Liver (tissue), 9 donors: ENCODE results near the gene MYO9B. TPM values are rescaled to one million over a fixed set of nuclear protein-coding genes. Genes with fewer than 3 reads are reported as not detected.

Source experiments
- DNase-seq: peaks from one replicate; pipeline ENCODE4 v3.0.0-alpha.2; 2017; ENCODE audit warnings: low spot score
- H3K27ac ChIP-seq, 2 donors: one replicate each; pipeline ENCODE4 v1.7.0; 2013; ENCODE audit warnings: inconsistent platforms in 2 of 2, low read length in 2 of 2, control low read depth in 1 of 2, low read depth in 1 of 2, mild to moderate bottlenecking in 1 of 2
- H3K27me3 ChIP-seq, 4 donors: one replicate each; pipeline versions ENCODE4 v1.6.1 to v1.7.0; 2013; ENCODE audit warnings: low read length in 3 of 4, inconsistent platforms in 1 of 4, mild to moderate bottlenecking in 1 of 4, moderate library complexity in 1 of 4; ENCODE audit not compliant: control insufficient read depth in 4 of 4, insufficient read depth in 4 of 4
- H3K36me3 ChIP-seq, 4 donors: one replicate each; pipeline versions ENCODE4 v1.6.1 to v1.7.0; 2013; ENCODE audit warnings: low read length in 3 of 4, mild to moderate bottlenecking in 3 of 4, low read depth in 1 of 4, moderate library complexity in 1 of 4; ENCODE audit not compliant: control insufficient read depth in 4 of 4, insufficient read depth in 3 of 4
- H3K4me1 ChIP-seq, 4 donors: one replicate each; pipeline versions ENCODE4 v1.6.1 to v1.7.0; 2013; ENCODE audit warnings: low read length in 3 of 4, mild to moderate bottlenecking in 3 of 4, moderate library complexity in 1 of 4; ENCODE audit not compliant: control insufficient read depth in 4 of 4, insufficient read depth in 4 of 4
- H3K4me3 ChIP-seq, 3 donors: one replicate each; pipeline versions ENCODE4 v1.6.1 to v1.7.0; 2013; ENCODE audit warnings: low read length in 3 of 3, control low read depth in 1 of 3, low read depth in 1 of 3, mild to moderate bottlenecking in 1 of 3
- H3K9ac ChIP-seq, 2 donors: one replicate each; pipeline ENCODE4 v1.7.0; 2013; ENCODE audit warnings: low read length in 2 of 2, mild to moderate bottlenecking in 2 of 2, moderate library complexity in 2 of 2, control low read depth in 1 of 2, low read depth in 1 of 2
- H3K9me3 ChIP-seq, 4 donors: one replicate each; pipeline versions ENCODE4 v1.6.1 to v1.7.0; 2013; ENCODE audit warnings: low read length in 3 of 4; ENCODE audit not compliant: control insufficient read depth in 4 of 4
- CTCF ChIP-seq: fragments of 150-350 bp; IDR thresholded peaks from 2 replicates; pipeline ENCODE4 v1.5.1; 2017; ENCODE audit warnings: improper control_type of control experiment, low read depth, low read length; ENCODE audit not compliant: missing input control
- EGR1 ChIP-seq, 2 donors: IDR thresholded peaks; 2 replicates each; pipeline ENCODE4 v1.6.1; 2016 to 2018; ENCODE audit warnings: antibody characterized with exemption in 2 of 2, low read depth in 2 of 2
- FOXA1 ChIP-seq: IDR thresholded peaks from 2 replicates; pipeline ENCODE4 v1.6.1; 2016; ENCODE audit warnings: antibody characterized with exemption
- FOXA2 ChIP-seq: IDR thresholded peaks from 2 replicates; pipeline ENCODE4 v1.6.1; 2016; ENCODE audit warnings: antibody characterized with exemption
- GABPA ChIP-seq, 2 donors: IDR thresholded peaks in 1 of 2; conservative IDR thresholded peaks in 1 of 2; 2 replicates each; pipeline ENCODE4 v1.6.1; 2016; ENCODE audit warnings: antibody characterized with exemption in 2 of 2, mild to moderate bottlenecking in 1 of 2, moderate library complexity in 1 of 2
- HNF4A ChIP-seq, 2 donors: conservative IDR thresholded peaks; 2 replicates each; pipeline ENCODE4 v1.6.1; 2016; ENCODE audit warnings: antibody characterized with exemption in 2 of 2, mild to moderate bottlenecking in 2 of 2
- HNF4G ChIP-seq: IDR thresholded peaks from 2 replicates; pipeline ENCODE4 v1.6.1; 2016; ENCODE audit warnings: antibody characterized with exemption
- JUND ChIP-seq, 2 donors: IDR thresholded peaks; 2 replicates each; pipeline ENCODE4 v1.6.1; 2016; ENCODE audit warnings: antibody characterized with exemption in 2 of 2
- MAX ChIP-seq: IDR thresholded peaks from 2 replicates; pipeline ENCODE4 v1.6.1; 2016; ENCODE audit warnings: antibody characterized with exemption
- NR2F2 ChIP-seq: IDR thresholded peaks from 2 replicates; pipeline ENCODE4 v1.6.1; 2016; ENCODE audit warnings: antibody characterized with exemption
- RAD21 ChIP-seq, 2 donors: IDR thresholded peaks; 2 replicates each; pipeline ENCODE4 v1.6.1; 2016; ENCODE audit warnings: antibody characterized with exemption in 2 of 2, mild to moderate bottlenecking in 2 of 2
- REST ChIP-seq: IDR thresholded peaks from 2 replicates; pipeline ENCODE4 v1.6.1; 2016; ENCODE audit warnings: antibody characterized with exemption, mild to moderate bottlenecking
- RXRA ChIP-seq, 2 donors: IDR thresholded peaks; 2 replicates each; pipeline ENCODE4 v1.6.1; 2017 to 2018; ENCODE audit warnings: antibody characterized with exemption in 2 of 2, mild to moderate bottlenecking in 1 of 2
- SP1 ChIP-seq: IDR thresholded peaks from 2 replicates; pipeline ENCODE4 v1.6.1; 2018; ENCODE audit warnings: antibody characterized with exemption, mild to moderate bottlenecking
- TAF1 ChIP-seq: conservative IDR thresholded peaks from 2 replicates; pipeline ENCODE4 v1.6.1; 2016; ENCODE audit warnings: antibody characterized with exemption, mild to moderate bottlenecking
- YY1 ChIP-seq: IDR thresholded peaks from 2 replicates; pipeline ENCODE4 v1.6.1; 2016; ENCODE audit warnings: antibody characterized with exemption, mild to moderate bottlenecking
- ZBTB33 ChIP-seq: IDR thresholded peaks from 2 replicates; pipeline ENCODE4 v1.6.1; 2016; ENCODE audit warnings: antibody characterized with exemption
- WGBS: extraction: QIAGEN DNeasy Blood & Tissue Kit; methylation state at CpG from one replicate; pipeline ENCODE4 v1.1.7; 2013; 5-methylcytosine and 5-hydroxymethylcytosine counted together
- polyA plus RNA-seq, 2 donors: library from polyadenylated mRNA; stranded (reverse) in 1 of 2; unstranded in 1 of 2; fragments of 200-250 nt in 1 of 2; fragments of >200 nt in 1 of 2; fragmentation: Nextera tagmentation in 1 of 2; extraction: Ambion mirVana in 1 of 2; gene quantifications; one replicate each; pipeline versions ENCODE4 v1.2.1 to v1.2.3, GENCODE V29; 2013 to 2015
- total RNA-seq, 2 donors: library from RNA; depleted of rRNA; stranded (reverse); fragments of >200 nt; gene quantifications; one replicate each; pipeline ENCODE4 v1.2.3, GENCODE V29; 2014
- donor health status: healthy.
- donor health status: healthy.
- donor health status: healthy.
- donor health status: healthy.
- donor health status: healthy.

The MYO9B gene
- total and polyA plus RNA-seq, 4 donors, result 9.1 to 32.5 (median 21.0) TPM

DNA sequence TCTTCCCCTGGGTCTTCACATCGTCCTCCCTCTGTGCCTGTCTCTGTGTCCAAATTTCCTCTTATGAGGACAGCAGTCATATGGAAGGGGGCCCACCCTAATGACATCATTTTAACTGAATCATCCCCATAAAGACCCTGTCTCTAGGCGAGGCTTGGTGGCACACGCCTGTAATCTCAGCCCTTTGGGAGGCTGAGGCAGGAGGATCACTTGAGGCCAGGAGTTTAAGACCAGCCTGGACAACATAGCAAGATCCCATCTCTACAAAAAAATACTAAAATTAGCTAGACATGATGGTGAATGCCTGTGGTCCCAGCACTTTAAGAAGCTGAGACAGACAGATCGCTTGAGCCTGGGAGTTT lies 4.8 kb downstream of the MYO9B start (continued):
- TF ChIP-seq HNF4A (conservative IDR thresholded peaks at IDR 0.05), result no peak
- TF ChIP-seq SP1, result no peak
- no peak for TF ChIP-seq HNF4G

DNA sequence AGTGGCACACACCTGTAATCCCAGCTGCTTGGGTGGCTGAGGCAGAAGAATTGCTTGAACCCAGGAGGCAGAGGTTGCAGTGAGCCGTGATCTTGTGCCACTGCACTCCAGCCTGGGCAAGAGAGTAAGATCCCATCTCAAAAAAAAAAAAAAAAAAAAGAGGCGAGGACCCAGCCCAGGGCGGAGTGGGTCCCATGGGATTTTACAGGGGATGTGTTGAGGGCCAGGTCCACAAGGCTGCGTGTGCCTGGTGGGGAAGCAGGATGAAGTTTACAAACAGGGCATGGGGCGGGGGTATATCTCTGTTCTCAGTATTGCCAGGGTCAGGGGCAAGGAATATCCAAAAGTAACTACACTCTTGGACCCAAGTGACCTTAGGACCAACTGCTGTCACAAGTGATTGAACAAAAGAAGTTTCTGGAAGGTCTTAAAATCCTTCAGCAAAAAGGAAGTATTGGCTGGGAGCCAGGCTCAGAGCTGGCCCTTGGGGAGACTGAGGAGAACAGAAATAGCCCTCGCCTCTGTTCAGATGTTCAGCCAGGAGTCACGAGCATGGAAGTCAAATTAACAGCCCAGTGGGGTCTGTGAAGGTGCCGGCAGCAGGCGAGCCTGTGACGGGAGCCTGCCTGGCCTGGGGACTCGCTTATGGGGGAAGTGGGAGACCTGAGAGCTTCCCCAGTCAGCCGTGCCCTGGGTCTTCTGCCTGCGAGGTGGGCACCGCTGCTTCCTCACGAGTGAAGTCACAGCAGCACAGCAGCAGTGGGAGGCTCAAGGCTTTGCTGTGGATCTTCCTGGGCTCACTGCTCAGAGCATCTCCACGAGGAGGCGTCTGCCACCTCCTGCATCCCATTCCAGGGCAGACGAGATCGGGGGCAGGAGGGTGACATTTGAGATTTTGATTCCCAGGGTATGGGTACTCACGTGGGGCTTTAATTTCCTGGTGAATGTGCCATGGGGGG lies 6.4 kb downstream of the MYO9B start:
- Histone ChIP-seq H3K36me3 (peaks cover 0 to 2% (median 0%) of the 10 kb centered on the region in 4 donors), H3K27me3 (no peaks in the 10 kb centered on the region), H3K9ac (no peak overlapping the region), H3K9me3 (no peaks in the 10 kb centered on the region), H3K4me3 (no peak overlapping the region), H3K27ac (peak overlapping the region in 1 of 2 donors; percentile 31), H3K4me1 (peaks cover 2 to 24% (median 14%) of the 10 kb centered on the region in 4 donors)
- TF ChIP-seq NR2F2 (no peak), CTCF (no peak), MAX (no peak), JUND (IDR thresholded peaks at IDR 0.05) (no peak), FOXA2 (no peak), RXRA (IDR thresholded peaks at IDR 0.05) (no peak), RAD21 (IDR thresholded peaks at IDR 0.05) (no peak), HNF4A (conservative IDR thresholded peaks at IDR 0.05) (no peak), GABPA (IDR thresholded peaks at IDR 0.05 in 1 of 2, conservative IDR thresholded peaks at IDR 0.05 in 1 of 2) (no peak), FOXA1 (no peak), EGR1 (IDR thresholded peaks at IDR 0.05; ENCODE audit: low read depth in 2 of 2) (no peak), ZBTB33 (no peak), HNF4G (no peak), TAF1 (no peak), REST (no peak), YY1 (no peak), SP1 (no peak)
- no peak for DNase-seq
- WGBS, result 81% methylated on average over 20 of the region's 20 CpGs
